ENCODE measurements around the gene CMTM7. TPM values are rescaled to one million over a fixed set of nuclear protein-coding genes. Genes with fewer than 3 reads are reported as not detected.
"Not testable (repeated sequence)": the region's sequence is repeated elsewhere in the genome, so short reads cannot be mapped to it uniquely, and the experiment has no call there.

The CMTM7 gene
- total and polyA plus RNA-seq, 12 donors: 5.4 to 19.2 (median 13.0) TPM

GRCh38 chr3:32467333-32468070 lies 75.8 kb downstream of the CMTM7 start:
- peaks cover 0 to 15% of the 10 kb centered on the region in 2 donors for H3K4me1 ChIP-seq (replicated peaks in 1 of 2)
- no peaks in the 10 kb centered on the region for H3K9me3 ChIP-seq (replicated peaks in 1 of 3)
- intact Hi-C loops (cut with DNase I): loop anchor here in 1 of 2 donors (2.0 to 10.0 kb wide), 2 partner anchors 93 to 293 kb away; no protein-coding TSS in a partner anchor
- 27 to 45% (median 33%) methylated on average over 22 to 41 of the region's 41 CpGs for WGBS, 4 donors
- peak overlapping the region in 2 of 4 donors; percentile 7 to 52 for H3K4me3 ChIP-seq
- TF ChIP-seq CTCF (IDR thresholded peaks at IDR 0.05) (peak; percentile 79 to 99 (median 94)), POLR2A (IDR thresholded peaks at IDR 0.05) (no peak)
- peak; percentile 42 to 80 (median 71) for DNase-seq
- no peak overlapping the region for H3K27ac ChIP-seq
- H3K27me3 ChIP-seq: no peaks in the 10 kb centered on the region
- no peaks in the 10 kb centered on the region for H3K36me3 ChIP-seq (replicated peaks in 1 of 2)

GRCh38 chr3:32469151-32469874 lies 77.7 kb downstream of the CMTM7 start:
- Histone ChIP-seq H3K36me3 (replicated peaks in 1 of 2) (no peaks in the 10 kb centered on the region), H3K27ac (no peak overlapping the region), H3K9me3 (replicated peaks in 1 of 3) (no peaks in the 10 kb centered on the region), H3K27me3 (no peaks in the 10 kb centered on the region), H3K4me1 (replicated peaks in 1 of 2) (peaks cover 0 to 20% of the 10 kb centered on the region in 2 donors), H3K4me3 (no peak overlapping the region)
- 84 to 87% (median 85%) methylated on average over 7 of the region's 7 CpGs for WGBS, 4 donors
- intact Hi-C loops (cut with DNase I): loop anchor here in 1 of 2 donors (2.0 to 10.0 kb wide), 2 partner anchors 95 to 295 kb away; no protein-coding TSS in a partner anchor
- no peak for DNase-seq
- TF ChIP-seq POLR2A (IDR thresholded peaks at IDR 0.05): no peak
- no peak for TF ChIP-seq CTCF (IDR thresholded peaks at IDR 0.05)

GRCh38 chr3:32470362-32470761 lies 78.7 kb downstream of the CMTM7 start:
- intact Hi-C loops (cut with DNase I): no loop called here
- Histone ChIP-seq H3K27ac (no peak overlapping the region), H3K36me3 (replicated peaks in 1 of 2) (no peaks in the 10 kb centered on the region), H3K4me3 (no peak overlapping the region), H3K4me1 (replicated peaks in 1 of 2) (peaks cover 0 to 20% of the 10 kb centered on the region in 2 donors), H3K9me3 (replicated peaks in 1 of 3) (no peaks in the 10 kb centered on the region), H3K27me3 (no peaks in the 10 kb centered on the region)
- no peak for DNase-seq
- no peak for TF ChIP-seq POLR2A (IDR thresholded peaks at IDR 0.05)
- no peak for TF ChIP-seq CTCF (IDR thresholded peaks at IDR 0.05)
- 93 to 95% (median 95%) methylated on average over 5 of the region's 5 CpGs for WGBS, 4 donors

- 64 to 94% (median 85%) methylated on average over 3 of the region's 3 CpGs for WGBS, 4 donors
- TF ChIP-seq POLR2A (IDR thresholded peaks at IDR 0.05): no peak
Measured at GRCh38 chr3:32471246-32471645, 79.6 kb downstream of the CMTM7 start.

GRCh38 chr3:32472151-32472550 lies 80.5 kb downstream of the CMTM7 start:
- H3K36me3 ChIP-seq (replicated peaks in 1 of 2); DNase-seq; H3K27ac ChIP-seq; H3K27me3 ChIP-seq; H3K4me3 ChIP-seq; H3K9me3 ChIP-seq (replicated peaks in 1 of 3); intact Hi-C loops (cut with DNase I): not testable (repeated sequence)
- peaks cover 0 to 20% of the 10 kb centered on the region in 2 donors for H3K4me1 ChIP-seq (replicated peaks in 1 of 2)
- 90 to 98% (median 94%) methylated on average over 12 of the region's 12 CpGs for WGBS, 4 donors

More at GRCh38 chr3:32471246-32471645, 79.6 kb downstream of the CMTM7 start:
- no peaks in the 10 kb centered on the region for H3K27me3 ChIP-seq
- peaks cover 0 to 20% of the 10 kb centered on the region in 2 donors for H3K4me1 ChIP-seq (replicated peaks in 1 of 2)
- no peaks in the 10 kb centered on the region for H3K9me3 ChIP-seq (replicated peaks in 1 of 3)
- intact Hi-C loops (cut with DNase I): no loop called here
- no peak overlapping the region for H3K4me3 ChIP-seq
- DNase-seq: no peak
- no peaks in the 10 kb centered on the region for H3K36me3 ChIP-seq (replicated peaks in 1 of 2)
- no peak overlapping the region for H3K27ac ChIP-seq

Measured in adrenal gland (tissue), 12 donors.